ENCODE results near the gene RAMP2.

The RAMP2 gene

DNA sequence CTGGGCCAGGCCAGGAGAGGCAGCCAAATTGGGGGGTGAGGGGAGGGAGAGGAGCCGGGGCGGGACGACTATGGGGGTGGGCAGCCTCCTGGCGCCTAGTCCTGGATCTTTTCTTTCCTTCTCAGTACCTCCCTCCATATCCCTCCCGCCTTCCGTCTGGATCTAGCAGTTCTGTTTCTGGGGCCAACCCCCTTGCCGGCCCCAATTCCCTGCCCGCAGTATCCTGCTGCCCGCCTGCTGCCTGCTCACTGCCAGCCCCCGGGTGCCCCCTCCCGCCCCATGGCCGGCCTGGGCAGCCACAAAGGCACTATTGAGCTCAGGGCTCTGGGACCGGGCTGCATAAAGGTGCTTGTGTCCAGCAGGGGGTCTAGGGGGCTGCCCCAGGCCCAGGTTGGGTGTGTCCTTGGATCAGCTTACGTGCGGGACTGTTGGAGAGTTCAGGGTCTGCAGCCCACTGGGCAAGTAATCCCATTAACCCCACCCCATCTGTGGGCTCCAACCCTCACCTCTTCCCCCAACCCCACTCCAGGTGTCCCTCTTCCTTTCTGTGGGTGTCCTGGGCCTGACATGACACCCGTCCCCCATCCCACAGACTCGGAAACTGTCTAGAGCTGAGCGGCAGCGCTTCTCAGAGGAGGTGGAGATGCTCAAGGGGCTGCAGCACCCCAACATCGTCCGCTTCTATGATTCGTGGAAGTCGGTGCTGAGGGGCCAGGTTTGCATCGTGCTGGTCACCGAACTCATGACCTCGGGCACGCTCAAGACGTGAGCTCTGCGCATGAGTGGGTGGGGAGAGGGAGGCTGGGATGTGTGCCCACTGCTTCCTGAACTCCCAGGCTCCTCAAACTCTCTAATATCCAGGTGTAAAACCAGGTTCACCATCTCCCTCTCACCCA, 21.4 kb downstream of the RAMP2 start:
- CTCF ChIA-PET = interaction anchor here (1.4 to 3.6 kb wide), 2 partner anchors 19 to 204 kb away, joined by 5 to 16 read pairs; partner anchors contain the start of gene PSMC3IP

DNA sequence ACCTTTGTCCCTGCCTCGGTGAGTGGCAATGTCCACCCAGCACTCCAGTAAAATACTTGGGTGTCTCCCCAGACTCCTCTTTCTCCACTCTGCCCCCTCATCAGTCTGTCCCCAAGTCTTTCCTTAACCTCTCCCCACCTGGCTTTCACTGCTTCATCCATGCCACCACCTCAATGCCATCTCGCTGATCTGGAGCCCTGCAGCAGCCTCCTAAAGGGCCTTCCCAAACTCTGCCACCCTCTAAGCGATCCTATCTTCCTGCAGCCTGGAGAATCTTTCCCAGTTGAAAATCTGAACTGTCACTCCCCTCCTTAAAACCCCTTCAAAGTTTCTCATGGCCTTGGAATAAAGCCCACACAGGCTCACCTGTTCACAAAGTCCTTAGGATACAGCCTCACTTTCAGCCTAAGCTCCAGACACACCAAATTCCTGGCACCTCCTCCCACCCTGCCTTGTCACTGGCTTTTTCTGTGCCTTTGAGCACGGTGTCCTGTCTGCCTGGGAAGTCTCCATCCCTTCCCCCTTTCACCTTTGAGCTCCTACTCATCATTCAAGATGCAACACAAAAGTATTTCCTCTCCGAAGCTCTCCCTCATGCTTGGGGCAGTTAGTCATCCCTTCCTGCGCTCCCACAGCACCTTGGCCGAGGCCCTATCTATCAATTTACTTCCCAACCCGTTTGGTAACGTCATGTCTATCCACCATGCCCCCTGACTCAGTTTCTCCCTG, 22.2 kb downstream of the RAMP2 start:
- Histone ChIP-seq H3K9me3 (ENCODE audit: control insufficient read depth, insufficient read depth, low read depth, low read length) (no peaks in the 10 kb centered on the region), H3K4me1 (ENCODE audit: control insufficient read depth, insufficient read depth, low read length) (peaks cover 5% of the 10 kb centered on the region; the same call in 1 of the 2 replicates), H3K27ac (ENCODE audit: extremely low read depth, low read depth, low read length) (no peak overlapping the region), H3K4me3 (ENCODE audit: low read depth, low read length) (no peak overlapping the region), H3K36me3 (ENCODE audit: control insufficient read depth in 2 of 2, insufficient read depth in 1 of 2, low read length in 2 of 2) (peaks cover 1 to 29% of the 10 kb centered on the region in 2 experiments; a peak in 2 of 3 replicates)
- ChIA-PET CTCF (interaction anchor here (0.5 kb wide), 1 partner anchor 10 kb away, joined by 3 read pairs; the partner anchor contains the start of gene VPS25), POLR2A (interaction anchor here (0.8 to 1.1 kb wide), 3 partner anchors 10 to 174 kb away, joined by 3 to 7 read pairs (median 3); partner anchors contain the start of genes CNTD1, COA3, RETREG3 and TUBG1)
- TF ChIP-seq ZNF600 (tag by site-specific recombination; IDR thresholded peaks at IDR 0.05) (0 out of 2 replicates have a peak, but pooled peaks have one; percentile 13), ZNF157 (tag by site-specific recombination; IDR thresholded peaks at IDR 0.05) (no peak)

More for the DNA sequence above, 21.4 kb downstream of the RAMP2 start:
- Histone ChIP-seq H3K9me3 (ENCODE audit: control insufficient read depth, insufficient read depth, low read depth, low read length) (no peaks in the 10 kb centered on the region), H3K27ac (ENCODE audit: extremely low read depth, low read depth, low read length) (no peak overlapping the region), H3K4me1 (ENCODE audit: control insufficient read depth, insufficient read depth, low read length) (peaks cover 5% of the 10 kb centered on the region; the same call in 1 of the 2 replicates), H3K36me3 (ENCODE audit: control insufficient read depth in 2 of 2, insufficient read depth in 1 of 2, low read length in 2 of 2) (peaks cover 9 to 37% of the 10 kb centered on the region in 2 experiments; a peak in 2 of 3 replicates), H3K4me3 (ENCODE audit: low read depth, low read length) (no peak overlapping the region)
- TF ChIP-seq, protein P1, sequence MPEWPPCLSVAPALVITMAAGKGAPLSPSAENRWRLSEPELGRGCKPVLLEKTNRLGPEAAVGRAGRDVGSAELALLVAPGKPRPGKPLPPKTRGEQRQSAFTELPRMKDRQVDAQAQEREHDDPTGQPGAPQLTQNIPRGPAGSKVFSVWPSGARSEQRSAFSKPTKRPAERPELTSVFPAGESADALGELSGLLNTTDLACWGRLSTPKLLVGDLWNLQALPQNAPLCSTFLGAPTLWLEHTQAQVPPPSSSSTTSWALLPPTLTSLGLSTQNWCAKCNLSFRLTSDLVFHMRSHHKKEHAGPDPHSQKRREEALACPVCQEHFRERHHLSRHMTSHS (tag by site-specific recombination; IDR thresholded peaks at IDR 0.05) = no peak
- TF ChIP-seq, protein P2, sequence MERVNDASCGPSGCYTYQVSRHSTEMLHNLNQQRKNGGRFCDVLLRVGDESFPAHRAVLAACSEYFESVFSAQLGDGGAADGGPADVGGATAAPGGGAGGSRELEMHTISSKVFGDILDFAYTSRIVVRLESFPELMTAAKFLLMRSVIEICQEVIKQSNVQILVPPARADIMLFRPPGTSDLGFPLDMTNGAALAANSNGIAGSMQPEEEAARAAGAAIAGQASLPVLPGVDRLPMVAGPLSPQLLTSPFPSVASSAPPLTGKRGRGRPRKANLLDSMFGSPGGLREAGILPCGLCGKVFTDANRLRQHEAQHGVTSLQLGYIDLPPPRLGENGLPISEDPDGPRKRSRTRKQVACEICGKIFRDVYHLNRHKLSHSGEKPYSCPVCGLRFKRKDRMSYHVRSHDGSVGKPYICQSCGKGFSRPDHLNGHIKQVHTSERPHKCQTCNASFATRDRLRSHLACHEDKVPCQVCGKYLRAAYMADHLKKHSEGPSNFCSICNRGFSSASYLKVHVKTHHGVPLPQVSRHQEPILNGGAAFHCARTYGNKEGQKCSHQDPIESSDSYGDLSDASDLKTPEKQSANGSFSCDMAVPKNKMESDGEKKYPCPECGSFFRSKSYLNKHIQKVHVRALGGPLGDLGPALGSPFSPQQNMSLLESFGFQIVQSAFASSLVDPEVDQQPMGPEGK (tag by site-specific recombination; IDR thresholded peaks at IDR 0.05) = 0 out of 2 replicates have a peak, but pooled peaks have one; percentile 10
- TF ChIP-seq MEIS1 (CRISPR knock-in tag; IDR thresholded peaks at IDR 0.05; ENCODE audit: borderline replicate concordance) = no peak
- no peak for TF ChIP-seq ZBTB1 (tag by site-specific recombination; IDR thresholded peaks at IDR 0.05)
- peak; percentile 26; the same call in 1 of the 2 replicates for TF ChIP-seq SP2 (tag by site-specific recombination; IDR thresholded peaks at IDR 0.05)
- TF ChIP-seq ZNF223 (tag by site-specific recombination; IDR thresholded peaks at IDR 0.05) = no peak
- TF ChIP-seq ZNF274 (IDR thresholded peaks at IDR 0.05; ENCODE audit: low read length) = no peak
- TF ChIP-seq ZNF274 (tag by site-specific recombination; IDR thresholded peaks at IDR 0.05; ENCODE audit: borderline replicate concordance) = no peak
- TF ChIP-seq, protein P3, sequence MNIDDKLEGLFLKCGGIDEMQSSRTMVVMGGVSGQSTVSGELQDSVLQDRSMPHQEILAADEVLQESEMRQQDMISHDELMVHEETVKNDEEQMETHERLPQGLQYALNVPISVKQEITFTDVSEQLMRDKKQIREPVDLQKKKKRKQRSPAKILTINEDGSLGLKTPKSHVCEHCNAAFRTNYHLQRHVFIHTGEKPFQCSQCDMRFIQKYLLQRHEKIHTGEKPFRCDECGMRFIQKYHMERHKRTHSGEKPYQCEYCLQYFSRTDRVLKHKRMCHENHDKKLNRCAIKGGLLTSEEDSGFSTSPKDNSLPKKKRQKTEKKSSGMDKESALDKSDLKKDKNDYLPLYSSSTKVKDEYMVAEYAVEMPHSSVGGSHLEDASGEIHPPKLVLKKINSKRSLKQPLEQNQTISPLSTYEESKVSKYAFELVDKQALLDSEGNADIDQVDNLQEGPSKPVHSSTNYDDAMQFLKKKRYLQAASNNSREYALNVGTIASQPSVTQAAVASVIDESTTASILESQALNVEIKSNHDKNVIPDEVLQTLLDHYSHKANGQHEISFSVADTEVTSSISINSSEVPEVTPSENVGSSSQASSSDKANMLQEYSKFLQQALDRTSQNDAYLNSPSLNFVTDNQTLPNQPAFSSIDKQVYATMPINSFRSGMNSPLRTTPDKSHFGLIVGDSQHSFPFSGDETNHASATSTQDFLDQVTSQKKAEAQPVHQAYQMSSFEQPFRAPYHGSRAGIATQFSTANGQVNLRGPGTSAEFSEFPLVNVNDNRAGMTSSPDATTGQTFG (tag by site-specific recombination; IDR thresholded peaks at IDR 0.05; ENCODE audit: borderline replicate concordance) = no peak
- POLR2A ChIA-PET = interaction anchor here (0.6 to 1.4 kb wide), 4 partner anchors 9 to 211 kb away, joined by 3 to 13 read pairs (median 6); partner anchors contain the start of gene VPS25

DNA sequence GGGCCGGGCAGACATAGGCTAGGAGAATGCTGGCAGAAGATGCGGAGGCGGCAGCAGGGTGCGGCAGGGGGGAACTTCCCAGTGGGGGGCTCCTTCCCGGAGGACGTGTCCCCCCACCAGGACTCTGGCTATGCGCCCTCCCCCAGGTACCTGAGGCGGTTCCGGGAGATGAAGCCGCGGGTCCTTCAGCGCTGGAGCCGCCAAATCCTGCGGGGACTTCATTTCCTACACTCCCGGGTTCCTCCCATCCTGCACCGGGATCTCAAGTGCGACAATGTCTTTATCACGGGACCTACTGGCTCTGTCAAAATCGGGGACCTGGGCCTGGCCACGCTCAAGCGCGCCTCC, 22.7 kb downstream of the RAMP2 start:
- H3K4me3 ChIP-seq (ENCODE audit: low read depth, low read length) = no peak overlapping the region
- no peak overlapping the region for H3K27ac ChIP-seq (ENCODE audit: extremely low read depth, low read depth, low read length)
- ChIA-PET CTCF (interaction anchor here (0.5 kb wide), 1 partner anchor 10 kb away, joined by 3 read pairs; the partner anchor contains the start of gene VPS25), POLR2A (interaction anchor here (0.8 to 1.1 kb wide), 3 partner anchors 10 to 174 kb away, joined by 3 to 7 read pairs (median 3); partner anchors contain the start of genes CNTD1, COA3, RETREG3 and TUBG1)
- peaks cover 0 to 28% of the 10 kb centered on the region in 2 experiments; a peak in 1 of 3 replicates for H3K36me3 ChIP-seq (ENCODE audit: control insufficient read depth in 2 of 2, insufficient read depth in 1 of 2, low read length in 2 of 2)
- TF ChIP-seq ZNF544 (tag by site-specific recombination; IDR thresholded peaks at IDR 0.05) = no peak
- H3K4me1 ChIP-seq (ENCODE audit: control insufficient read depth, insufficient read depth, low read length) = peaks cover 5% of the 10 kb centered on the region; the same call in 1 of the 2 replicates
- H3K9me3 ChIP-seq (ENCODE audit: control insufficient read depth, insufficient read depth, low read depth, low read length) = no peaks in the 10 kb centered on the region

Measured in HEK293 (cell line).